ENCODE results near the gene IFITM1.
"Not testable (repeated sequence)": the region's sequence is repeated elsewhere in the genome, so short reads cannot be mapped to it uniquely, and the experiment has no call there.

IFITM1 gene

GRCh38 chr11:294780-295179, 19.1 kb upstream of the IFITM1 start:
- no peak for DNase-seq

DNA sequence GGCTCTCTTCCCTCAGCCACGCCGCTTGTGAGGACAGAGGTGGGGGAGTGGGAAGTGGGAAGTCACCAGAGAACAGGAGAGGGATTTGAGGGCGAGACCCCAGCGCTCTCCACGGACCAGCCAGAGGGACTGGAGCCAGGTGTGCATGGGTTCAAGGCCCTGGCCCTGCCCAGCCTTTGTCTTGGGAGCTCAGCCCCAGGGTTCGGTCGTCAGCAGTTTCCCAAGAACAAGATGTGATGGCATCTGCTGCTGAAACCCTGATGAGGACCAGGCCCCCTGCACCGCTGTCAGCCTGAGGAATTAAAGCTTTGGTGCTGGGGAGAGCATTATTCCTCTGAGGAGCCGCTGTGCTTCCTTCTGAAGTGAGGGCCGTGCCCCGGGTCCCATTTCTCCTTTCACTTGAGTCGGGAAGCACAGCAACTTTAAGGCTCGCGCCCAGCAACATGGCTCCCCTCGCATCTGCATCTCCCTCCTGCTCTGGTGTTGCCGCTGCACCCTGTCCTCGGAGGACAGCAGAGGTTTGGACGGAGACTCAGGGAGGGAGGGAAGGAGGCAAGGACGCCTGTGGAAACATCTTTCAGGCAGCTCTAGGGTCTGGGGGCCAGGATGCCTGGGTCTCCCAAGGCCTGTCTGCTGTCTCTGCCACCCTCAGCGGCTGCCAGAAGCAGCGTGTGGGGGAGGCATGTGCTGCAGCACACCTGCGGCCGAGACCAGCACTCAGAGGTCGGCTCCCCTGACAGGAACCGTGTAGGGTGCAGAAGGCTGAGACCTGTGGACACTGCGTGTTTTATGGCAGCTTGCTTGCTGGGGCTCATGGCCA, 18.3 kb upstream of the IFITM1 start:
- no peak for DNase-seq

- no peak for DNase-seq
These were observed 17.4 kb upstream of the IFITM1 start for GRCh38 chr11:296171-297050.

GRCh38 chr11:297051-297585, 16.7 kb upstream of the IFITM1 start:
- DNase-seq: no peak

DNA sequence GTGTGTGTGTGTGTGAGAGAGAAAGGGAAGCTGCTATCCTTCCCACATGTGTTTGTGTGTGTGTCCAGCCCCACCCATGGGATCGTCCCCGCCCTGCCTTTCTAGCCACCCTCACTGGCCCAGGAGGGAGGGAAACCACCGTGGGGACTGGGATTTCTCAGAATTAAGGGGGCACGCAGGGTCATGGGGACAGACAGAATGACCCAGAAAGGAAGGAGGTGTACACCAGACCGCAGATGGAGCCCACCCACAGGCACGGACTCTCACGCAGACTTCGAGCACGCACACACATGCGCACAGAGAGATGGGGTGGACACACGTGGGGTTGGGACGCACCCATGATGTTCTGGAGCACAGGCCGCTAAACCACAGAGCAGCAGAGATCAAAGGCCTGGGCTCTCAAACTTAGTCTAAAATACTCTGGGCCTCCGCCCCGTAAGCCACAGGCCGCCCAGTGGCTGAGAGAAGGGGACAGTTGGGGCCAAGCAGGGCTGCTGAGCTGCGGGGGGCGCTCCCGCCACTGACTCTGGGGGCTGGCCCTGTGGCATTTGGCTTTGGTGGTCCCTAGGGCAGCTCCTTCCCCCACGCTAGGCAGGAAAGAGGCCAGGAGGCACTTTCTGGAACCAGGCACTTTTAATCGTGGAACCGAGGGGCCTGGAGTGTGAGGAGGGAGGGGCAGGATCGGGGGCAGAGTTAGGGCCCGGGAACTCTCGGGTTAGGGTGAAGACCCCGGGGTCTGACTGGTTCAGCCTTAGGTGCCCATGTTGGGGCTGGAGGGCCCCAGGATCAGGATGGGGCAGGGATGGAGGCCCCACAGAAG, 16.0 kb upstream of the IFITM1 start:
- DNase-seq: no peak

DNA sequence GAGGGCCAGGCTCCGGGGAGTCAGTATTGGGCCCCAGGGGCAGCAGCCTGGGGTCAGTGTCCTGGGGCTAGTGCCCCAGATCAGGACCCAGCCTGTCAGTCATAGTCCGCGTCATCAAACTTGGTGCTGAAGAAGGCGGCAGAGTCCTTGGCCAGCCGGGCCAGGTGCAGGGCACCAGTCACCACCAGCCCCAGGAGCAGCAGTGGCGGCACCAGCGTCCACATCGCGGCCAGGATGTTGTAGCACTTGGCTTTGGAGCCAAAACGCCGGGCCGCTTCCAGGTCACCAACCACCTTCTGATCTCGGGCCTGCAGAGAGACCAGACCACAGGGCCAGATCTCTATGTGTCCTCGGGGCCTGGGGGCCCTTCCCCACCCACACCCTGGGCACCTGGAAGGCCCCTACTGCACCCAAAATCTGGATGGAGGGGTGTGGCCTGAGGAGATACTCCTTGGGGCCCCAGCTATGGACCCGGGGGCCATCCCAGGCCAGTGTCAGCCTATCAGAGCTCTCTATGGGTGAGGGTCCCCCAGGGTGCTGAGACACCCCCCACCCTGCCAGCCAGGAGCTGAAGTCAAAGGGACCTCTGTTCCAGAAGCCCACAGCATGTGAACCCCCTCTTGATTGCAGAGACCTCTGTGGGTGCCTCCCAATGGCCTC, 15.3 kb upstream of the IFITM1 start:
- DNase-seq: no peak

DNA sequence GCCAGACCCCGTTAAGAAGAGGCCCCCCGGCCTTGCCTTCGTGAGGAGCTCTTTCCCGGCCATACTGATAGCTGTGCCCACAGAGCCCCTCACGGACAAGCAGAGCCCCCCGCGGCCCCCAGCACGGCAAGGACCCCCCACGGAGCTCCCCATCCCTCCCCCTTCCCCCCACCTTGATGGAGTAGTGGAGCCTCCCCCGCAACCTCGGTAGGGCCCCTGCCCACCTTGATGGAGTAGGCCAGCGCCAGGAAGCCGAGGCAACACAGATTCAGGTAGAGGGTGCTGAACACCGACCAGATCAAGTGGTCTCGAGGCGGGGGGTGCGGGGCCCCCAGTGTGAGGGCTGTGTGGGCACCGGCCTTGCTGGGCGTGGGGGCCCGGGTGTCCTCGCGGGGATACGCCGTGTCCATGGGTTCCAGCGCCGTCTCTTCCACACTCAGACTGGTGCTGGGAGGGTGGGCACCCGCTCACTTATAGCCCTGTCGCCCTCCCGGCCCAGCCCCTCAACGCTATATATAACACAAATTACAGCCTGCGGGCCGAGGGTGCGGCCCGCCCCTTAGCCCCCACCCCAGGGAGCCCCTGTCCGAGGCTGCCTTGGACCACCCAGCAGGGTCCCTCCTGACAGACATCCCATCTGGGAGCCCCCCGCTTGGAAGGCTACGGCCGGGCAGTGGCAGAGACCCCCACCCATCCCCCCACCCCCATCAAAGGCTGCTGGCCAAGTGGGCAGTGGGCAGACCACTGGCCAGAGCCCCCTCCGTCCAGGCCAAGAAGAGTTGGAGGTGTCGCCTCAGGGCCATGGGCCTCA, 14.6 kb upstream of the IFITM1 start, which contains the start of gene IFITM5:
Gene IFITM5 (minus strand): TSS at position 446 of the 811 bp plus-strand sequence. CDS start 36 bp downstream, at position 410.
- DNase-seq: no peak

- no peak for DNase-seq
These were observed 13.7 kb upstream of the IFITM1 start for GRCh38 chr11:299951-300735.

DNA sequence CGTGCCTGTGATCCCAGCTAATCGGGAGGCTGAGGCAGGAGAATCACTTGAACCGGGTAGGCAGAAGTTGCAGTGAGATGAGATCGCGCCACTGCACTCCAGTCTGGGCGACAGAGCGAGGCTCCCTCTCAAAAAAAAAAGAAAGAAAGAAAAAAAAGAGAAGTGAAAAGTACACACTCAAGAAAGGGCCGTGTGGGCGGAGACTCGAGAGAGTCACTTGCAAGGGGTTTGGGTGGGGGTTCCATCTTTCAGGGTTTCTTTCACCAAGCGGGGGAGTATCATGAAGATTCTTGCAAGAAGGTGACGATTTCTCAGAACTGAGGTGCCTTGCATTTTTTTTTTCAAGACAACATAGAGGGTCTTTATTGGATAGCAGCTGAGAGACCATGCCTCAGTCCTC, 10.5 kb upstream of the IFITM1 start:
- no peak for DNase-seq

DNA sequence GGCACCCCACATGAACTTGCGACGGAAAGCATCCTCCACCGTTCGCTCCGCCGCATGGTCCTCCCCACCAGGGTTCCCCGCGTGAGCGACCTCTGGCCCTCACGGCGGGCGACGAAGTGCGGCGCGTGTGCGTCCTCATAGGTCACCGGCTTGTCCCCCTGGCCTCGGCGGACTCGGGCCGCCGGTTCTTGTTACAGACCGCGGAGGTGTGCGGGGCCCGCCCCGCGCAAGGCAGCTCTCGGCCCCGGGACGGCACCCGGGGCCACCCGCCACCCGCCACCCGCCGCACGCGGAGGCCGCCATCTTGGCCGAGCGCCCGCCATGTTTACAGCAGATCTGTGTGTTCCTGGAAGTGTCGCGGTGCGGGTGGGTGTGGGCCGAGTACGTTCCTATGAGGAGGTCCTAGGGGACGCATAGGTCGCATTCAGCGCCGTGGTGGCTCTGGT, 9.8 kb upstream of the IFITM1 start:
- no peak for DNase-seq

DNA sequence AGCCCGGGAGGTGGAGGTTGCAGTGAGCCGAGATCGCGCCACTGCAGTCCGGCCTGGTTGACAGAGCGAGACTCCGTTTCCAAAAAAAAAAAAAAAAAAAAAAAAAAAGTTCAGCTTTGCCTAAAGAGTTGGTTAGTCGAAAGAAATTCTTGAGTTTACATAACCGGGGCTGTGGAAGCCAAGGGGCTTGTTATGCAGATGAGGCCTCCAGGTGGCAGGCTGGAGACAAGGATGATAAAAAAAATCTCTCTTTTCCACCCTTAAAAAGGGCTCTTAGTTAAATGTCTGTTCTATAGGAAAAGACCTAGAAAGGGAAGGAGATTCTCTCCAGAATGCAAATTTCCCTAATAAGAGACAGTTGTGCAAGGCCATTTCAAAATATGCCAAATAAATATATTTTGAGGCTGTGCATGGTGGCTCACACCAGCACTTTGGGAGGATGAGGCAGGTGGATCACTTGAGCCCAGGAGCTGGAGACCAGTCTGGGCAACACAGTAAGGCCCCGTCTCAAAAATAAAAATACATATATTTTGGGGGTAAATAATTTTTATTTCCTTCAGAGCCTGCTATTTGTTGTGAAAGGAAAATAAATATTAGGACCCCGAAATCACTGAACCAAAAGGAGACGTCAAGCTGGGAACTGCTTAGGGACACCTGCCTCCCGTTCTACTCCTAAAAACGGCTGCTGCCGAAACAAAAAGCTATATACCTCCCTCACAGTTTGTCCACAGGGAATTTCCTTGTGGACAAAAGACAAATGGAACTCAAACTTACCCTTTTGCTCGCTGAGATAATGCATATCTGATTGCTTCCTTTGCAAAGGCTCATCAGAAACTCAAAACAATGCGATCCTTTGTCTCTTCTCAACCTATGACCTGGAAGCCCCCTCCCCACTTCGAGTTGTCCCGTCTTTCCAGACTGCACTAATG, 8.7 kb upstream of the IFITM1 start:
- no peak for DNase-seq

DNA sequence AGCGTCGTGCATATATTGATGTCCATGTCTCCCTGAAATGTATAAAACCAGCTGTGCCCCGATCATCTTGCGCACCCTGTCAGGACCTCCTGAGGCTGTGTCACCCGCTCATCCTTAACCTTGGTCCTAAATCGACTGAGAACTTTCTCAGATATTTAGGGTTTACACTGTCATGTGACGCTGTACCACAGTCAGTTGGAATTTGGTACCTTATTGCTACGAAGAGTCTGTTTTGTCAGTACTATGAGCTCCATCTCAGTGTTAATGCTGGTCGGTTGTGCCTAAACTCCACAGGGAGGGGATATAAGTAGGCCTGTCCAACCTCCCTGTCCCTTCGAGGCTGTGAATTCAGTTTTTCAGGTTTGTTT, 8.0 kb upstream of the IFITM1 start:
- DNase-seq: no peak

DNA sequence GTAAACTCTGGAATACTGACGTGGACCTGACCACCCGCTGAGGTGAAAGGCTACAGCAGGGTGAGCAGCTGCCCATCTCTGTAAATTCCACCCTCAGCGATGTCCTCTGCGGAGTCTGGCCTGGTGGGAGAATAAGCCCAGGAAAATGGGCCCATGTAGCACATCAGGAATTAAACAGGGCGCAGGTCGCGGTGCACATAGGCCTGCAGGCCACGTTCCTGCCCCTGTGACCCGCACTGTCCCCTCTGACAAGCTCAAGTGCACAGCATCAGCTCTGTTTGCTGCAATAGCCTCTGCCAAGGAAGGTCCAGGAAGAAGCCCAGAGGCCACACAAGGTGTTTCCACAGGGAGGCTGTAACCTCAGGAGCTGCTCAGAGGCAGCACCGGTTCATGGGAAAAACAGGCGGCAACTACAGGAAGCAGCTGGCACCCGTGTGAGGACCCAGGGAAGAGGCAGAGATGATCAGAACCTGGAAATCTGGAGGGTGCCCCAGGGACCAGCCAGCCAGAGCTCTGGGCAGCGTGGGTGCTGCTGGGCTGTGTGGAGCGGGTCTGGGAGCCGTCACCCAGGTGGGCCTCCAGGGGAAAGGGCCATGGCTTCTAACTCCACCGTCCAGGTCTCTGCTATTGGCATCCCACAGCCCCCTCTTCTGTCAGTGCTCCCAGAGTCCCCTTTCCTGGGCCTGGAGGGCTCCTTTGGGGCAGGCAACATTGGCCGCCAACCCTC, 7.0 kb upstream of the IFITM1 start:
- DNase-seq: no peak

DNA sequence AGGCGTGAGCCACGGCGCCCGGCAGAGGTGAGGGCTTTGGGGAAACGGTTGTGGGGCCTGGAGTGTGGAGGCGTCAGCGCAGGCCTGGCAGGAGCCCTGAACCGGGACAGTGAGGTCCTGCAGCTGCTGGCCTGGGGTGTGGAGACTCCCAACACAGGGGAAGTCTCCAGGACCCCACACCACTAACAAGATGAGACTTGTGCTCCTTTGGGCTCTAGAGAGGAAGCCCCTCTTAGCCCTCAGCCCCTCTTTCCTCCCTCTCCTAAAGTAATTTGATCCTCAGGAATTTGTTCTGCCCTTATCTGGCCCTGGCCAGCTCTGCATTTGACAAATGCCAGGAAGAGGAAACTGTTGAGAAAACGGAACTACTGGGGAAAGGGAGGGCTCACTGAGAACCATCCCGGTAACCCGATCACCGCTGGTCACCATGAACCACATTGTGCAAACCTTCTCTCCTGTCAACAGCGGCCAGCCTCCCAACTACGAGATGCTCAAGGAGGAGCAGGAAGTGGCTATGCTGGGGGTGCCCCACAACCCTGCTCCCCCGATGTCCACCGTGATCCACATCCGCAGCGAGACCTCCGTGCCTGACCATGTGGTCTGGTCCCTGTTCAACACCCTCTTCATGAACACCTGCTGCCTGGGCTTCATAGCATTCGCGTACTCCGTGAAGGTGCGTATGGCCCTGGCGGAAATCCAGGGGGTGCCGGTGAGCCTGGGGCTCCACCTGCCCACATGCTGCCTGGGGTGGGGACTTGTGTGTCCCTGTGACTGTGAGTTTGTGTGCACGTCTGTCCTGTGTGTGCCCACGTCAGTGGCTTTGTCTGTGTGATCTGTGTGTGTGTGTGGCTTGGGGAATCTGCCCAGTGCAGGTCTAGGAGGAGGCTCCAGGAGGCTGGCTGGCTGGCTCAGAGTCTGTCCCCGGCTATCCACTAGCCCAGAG, 5.8 kb upstream of the IFITM1 start, which contains the start of gene IFITM2:
Gene IFITM2 (plus strand): TSS at position 51 of the 943 bp plus-strand sequence. CDS start 377 bp downstream, at position 428.
- not testable (repeated sequence) for DNase-seq

GRCh38 chr11:308740-309665, 4.8 kb upstream of the IFITM1 start:
- DNase-seq: not testable (repeated sequence)

DNA sequence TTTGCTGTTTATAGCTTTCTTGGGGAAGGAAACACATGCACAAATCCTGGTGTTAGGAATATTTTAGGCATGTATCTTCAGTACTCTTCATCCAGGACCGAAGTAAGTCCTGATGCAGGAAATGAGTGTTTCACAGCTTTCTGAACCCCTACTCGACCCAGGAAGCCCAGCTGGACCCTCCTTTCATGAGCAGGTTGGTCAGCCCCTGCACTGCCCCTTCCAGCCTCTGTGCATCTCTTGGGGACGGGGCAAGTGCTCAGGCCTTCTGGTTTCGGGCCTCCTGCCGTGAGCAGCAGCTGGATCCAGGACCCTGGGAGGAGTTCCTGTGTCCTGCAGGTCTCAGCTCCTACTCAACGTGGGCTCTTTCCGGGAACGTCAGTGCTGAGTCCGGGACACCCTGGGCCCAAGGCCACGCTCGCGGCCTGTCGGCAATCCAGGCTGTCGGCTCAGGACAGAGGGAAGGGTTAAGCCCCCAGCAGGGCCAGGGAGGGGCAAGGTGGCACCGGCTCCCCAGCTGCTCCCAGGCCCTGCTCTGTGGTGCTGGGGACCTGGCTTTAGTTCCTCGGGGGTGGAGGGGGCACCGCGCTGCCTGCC, 3.8 kb upstream of the IFITM1 start:
- not testable (repeated sequence) for DNase-seq

Data from activated CD4-positive, CD25-positive, alpha-beta regulatory T cell (primary cell).